Cerebellar cortex (tissue), 1 donor: Measurements from ENCODE around the gene MAN2C1.

Experiments
- DNase-seq: peaks from one replicate; pipeline ENCODE4 v3.0.0-alpha.2; 2015; ENCODE audit warnings: low spot score

The MAN2C1 gene

GRCh38 chr15:75309711-75310110 is 58.7 kb downstream of the MAN2C1 start:
- DNase-seq = no peak

- DNase-seq = peak; percentile 37
Measured at GRCh38 chr15:75307778-75308390, 60.5 kb downstream of the MAN2C1 start.

GRCh38 chr15:75306188-75306587 is 62.2 kb downstream of the MAN2C1 start:
- no peak for DNase-seq
